AG04449 (cell line): ENCODE data around the gene USB1.

Experiments
- CTCF ChIA-PET: fragments of 350-600 bp; formaldehyde crosslinking; extraction: SDS; loops from one replicate; lab custom pipeline; 2021; ENCODE audit warnings: antibody characterized with exemption; lab: Yijun Ruan, JAX
- POLR2A ChIA-PET: fragments of 400-600, 350-600 bp; formaldehyde crosslinking; extraction: SDS; loops from one replicate; lab custom pipeline; 2020; ENCODE audit warnings: antibody characterized with exemption, inconsistent platforms; lab: Yijun Ruan, JAX
- DNase-seq: peaks from one replicate; pipeline ENCODE4 v3.0.0-alpha.2; 2010; ENCODE audit warnings: low read depth, low spot score
- H3K4me3 ChIP-seq: 2 replicates; pipeline ENCODE4 v1.5.1; 2011; ENCODE audit warnings: low read depth, mild to moderate bottlenecking, control low read depth, low read length
- CTCF ChIP-seq: IDR thresholded peaks from one replicate; pipeline ENCODE4 v1.5.1; 2011; ENCODE audit warnings: mild to moderate bottlenecking, moderate library complexity, low read length, control low read depth, inconsistent platforms; ENCODE audit not compliant: insufficient read depth; ENCODE audit errors: missing control alignments

USB1 gene

GRCh38 chr16:58043571-58044155 lies 42.5 kb downstream of the USB1 start:
- TF ChIP-seq CTCF = no peak
- CTCF ChIA-PET = no interaction called here
- POLR2A ChIA-PET = no interaction called here
- no peak for DNase-seq
- no peak overlapping the region for H3K4me3 ChIP-seq

GRCh38 chr16:58044266-58045019 lies 43.2 kb downstream of the USB1 start:
- CTCF ChIA-PET = no interaction called here
- H3K4me3 ChIP-seq = no peak overlapping the region
- no peak for DNase-seq
- TF ChIP-seq CTCF = no peak
- POLR2A ChIA-PET = interaction anchor here (0.6 kb wide), 1 partner anchor 110 kb away, joined by 3 read pairs; no protein-coding TSS in a partner anchor

GRCh38 chr16:58045096-58045495 lies 43.9 kb downstream of the USB1 start:
- H3K4me3 ChIP-seq = no peak overlapping the region
- POLR2A ChIA-PET = no interaction called here
- no peak for DNase-seq
- CTCF ChIA-PET = no interaction called here
- TF ChIP-seq CTCF = no peak

- no peak for DNase-seq
- no peak for TF ChIP-seq CTCF
- H3K4me3 ChIP-seq = no peak overlapping the region
- CTCF ChIA-PET = no interaction called here
- POLR2A ChIA-PET = no interaction called here
These were observed 45.1 kb downstream of the USB1 start for GRCh38 chr16:58046054-58046881.

- no peak for TF ChIP-seq CTCF
- no peak for DNase-seq
- H3K4me3 ChIP-seq = no peak overlapping the region
- ChIA-PET POLR2A (no interaction called here), CTCF (no interaction called here)
These were observed 45.7 kb downstream of the USB1 start for GRCh38 chr16:58046936-58047335.

GRCh38 chr16:58047557-58048348 lies 46.5 kb downstream of the USB1 start:
- no peak for TF ChIP-seq CTCF
- ChIA-PET CTCF (no interaction called here), POLR2A (no interaction called here)
- H3K4me3 ChIP-seq = no peak overlapping the region
- no peak for DNase-seq
